HFF-Myc (cell line): ENCODE results near the gene LRP8.

Experiments used
- DNase-seq: peaks from one replicate; pipeline ENCODE4 v3.0.0-alpha.2; 2011; ENCODE audit warnings: low read depth; ENCODE audit errors: extremely low read depth
- H3K4me3 ChIP-seq: replicated peaks from 2 replicates; pipeline ENCODE4 v1.5.1; 2011; ENCODE audit warnings: low read depth, mild to moderate bottlenecking, control low read depth, low read length
- TF ChIP-seq, protein P1 (sequence below): IDR thresholded peaks from 2 replicates; pipeline ENCODE4 v1.5.1; 2012; ENCODE audit warnings: mild to moderate bottlenecking, low read depth, low read length, control low read depth; ENCODE audit errors: missing control alignments

LRP8 gene

DNA sequence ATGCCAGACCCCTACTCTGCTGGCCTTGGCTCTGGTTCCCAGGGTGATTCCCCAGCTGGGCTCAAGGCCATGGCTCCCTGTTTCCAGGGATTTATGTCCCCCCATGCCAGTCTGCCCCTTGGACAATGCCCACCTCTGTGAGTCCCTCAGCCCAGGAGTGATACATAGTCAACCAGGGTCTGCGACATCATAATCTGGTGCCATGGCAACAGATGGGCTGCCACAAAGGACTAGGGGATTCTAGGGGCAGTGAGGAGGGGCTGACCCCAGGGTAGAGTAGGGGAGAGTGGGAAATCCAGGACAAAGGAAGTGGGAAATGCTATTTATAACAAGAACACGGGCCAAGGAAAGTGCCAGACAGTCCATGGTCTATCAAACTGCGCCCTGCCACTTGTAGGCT is 33.8 kb downstream of the LRP8 start:
- DNase-seq, result no peak
- TF ChIP-seq, protein P1, sequence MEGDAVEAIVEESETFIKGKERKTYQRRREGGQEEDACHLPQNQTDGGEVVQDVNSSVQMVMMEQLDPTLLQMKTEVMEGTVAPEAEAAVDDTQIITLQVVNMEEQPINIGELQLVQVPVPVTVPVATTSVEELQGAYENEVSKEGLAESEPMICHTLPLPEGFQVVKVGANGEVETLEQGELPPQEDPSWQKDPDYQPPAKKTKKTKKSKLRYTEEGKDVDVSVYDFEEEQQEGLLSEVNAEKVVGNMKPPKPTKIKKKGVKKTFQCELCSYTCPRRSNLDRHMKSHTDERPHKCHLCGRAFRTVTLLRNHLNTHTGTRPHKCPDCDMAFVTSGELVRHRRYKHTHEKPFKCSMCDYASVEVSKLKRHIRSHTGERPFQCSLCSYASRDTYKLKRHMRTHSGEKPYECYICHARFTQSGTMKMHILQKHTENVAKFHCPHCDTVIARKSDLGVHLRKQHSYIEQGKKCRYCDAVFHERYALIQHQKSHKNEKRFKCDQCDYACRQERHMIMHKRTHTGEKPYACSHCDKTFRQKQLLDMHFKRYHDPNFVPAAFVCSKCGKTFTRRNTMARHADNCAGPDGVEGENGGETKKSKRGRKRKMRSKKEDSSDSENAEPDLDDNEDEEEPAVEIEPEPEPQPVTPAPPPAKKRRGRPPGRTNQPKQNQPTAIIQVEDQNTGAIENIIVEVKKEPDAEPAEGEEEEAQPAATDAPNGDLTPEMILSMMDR, result no peak
- no peak overlapping the region for H3K4me3 ChIP-seq

DNA sequence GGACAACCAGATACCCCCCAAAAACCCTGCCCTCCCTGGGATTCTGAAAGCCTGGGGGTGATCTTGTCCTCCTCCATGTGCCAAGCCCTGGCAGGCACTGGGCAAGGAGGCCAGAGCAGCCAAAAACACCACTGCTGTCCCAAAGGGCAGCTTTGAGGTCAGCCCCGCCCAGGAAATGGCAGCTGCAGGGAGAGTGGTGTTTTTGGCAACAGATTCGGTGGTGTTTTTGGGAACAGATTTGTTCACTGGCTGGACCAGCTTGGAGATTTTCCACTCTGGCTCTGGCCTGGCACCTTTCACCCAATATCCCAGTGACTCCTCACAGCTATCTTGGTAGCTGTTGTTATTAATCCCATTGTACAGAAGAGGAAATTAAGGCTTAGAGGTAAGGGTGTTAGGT is 34.7 kb downstream of the LRP8 start:
- H3K4me3 ChIP-seq, result no peak overlapping the region
- DNase-seq, result no peak
- TF ChIP-seq, protein P1, result no peak

DNA sequence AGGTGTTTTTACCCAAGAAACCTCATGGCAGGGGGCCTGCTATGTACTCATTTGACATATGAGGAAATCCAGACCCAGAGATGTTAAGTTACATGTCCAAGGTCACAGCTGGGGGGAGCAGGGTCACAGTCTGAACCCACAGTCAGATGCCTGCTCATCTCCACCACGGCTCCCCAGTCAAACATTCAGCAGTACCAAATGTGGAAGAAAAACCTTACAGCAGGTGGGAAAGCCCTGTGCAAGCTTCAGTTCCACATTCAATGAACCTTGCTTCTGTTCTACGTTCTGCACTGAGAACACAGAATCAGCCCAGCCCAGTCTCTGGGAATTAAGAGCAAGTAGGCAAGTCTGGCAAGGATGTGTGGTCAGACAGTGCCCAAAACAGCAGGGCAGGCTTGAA is 35.2 kb downstream of the LRP8 start:
- TF ChIP-seq, protein P1, result no peak
- H3K4me3 ChIP-seq, result no peak overlapping the region
- no peak for DNase-seq

DNA sequence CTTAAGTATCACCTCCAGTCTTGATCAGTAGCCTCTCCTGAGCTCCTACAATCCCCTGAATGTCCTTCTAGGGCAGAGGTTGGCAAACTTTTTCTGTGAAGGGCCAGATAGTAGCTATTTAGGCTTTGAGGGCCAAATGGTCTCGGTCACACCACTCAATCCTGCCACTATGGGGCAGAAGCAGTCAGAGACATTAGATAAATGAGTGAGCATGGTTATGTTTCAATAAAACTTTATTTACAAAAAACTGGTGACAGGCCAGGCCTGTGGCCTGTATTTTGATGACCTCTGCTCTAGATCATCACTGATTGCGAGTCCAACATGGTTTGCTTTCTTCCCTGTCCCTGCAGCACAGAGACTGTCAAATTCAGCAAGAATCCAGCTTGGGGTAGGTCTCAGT is 36.3 kb downstream of the LRP8 start:
- H3K4me3 ChIP-seq, result no peak overlapping the region
- TF ChIP-seq, protein P1, result no peak
- DNase-seq, result no peak

- TF ChIP-seq, protein P1, result no peak
- no peak for DNase-seq
Observed at GRCh38 chr1:53288790-53289429, 39.0 kb downstream of the LRP8 start.

DNA sequence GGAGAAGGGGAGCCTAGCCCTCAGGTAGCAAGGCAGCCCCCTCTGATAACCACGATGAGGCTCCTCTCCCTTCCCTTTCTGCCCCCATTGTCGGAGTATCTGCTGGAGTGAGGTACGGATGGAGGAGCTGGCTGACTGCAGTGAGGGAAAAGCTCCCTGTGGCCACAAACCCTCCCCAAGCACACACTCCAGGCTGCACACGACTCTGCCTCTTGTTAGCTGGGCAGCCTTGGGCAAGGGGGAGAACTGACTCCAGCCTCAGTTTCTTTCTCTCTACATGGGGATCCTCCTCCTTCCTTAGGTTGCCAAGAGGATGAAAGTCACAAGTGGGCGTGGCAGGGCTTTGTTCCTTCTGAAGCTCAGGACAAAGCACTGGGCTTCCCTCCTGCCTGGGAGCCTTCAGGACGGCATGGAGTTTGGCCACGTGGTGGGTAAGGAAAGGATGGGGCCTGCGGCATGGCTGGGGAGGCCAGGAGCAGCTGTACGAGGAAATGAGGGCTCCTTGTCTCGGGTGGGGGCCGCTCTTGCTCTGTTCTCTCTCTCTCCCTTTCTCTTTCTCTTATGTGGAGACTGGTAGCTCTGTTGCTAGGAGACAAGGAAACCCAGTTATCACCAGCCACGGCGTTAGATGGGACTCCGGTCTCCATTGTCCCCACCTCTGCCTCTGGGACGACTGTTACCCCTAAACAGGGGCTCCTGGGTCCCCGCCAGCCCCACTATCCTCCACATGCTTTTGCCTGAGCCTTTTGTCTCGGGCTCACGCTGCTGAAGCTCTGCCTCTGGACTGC is 39.7 kb downstream of the LRP8 start:
- no peak overlapping the region for H3K4me3 ChIP-seq
- no peak for DNase-seq
- TF ChIP-seq, protein P1, result no peak

More at GRCh38 chr1:53288790-53289429, 39.0 kb downstream of the LRP8 start:
- H3K4me3 ChIP-seq, result no peak overlapping the region

- TF ChIP-seq, protein P1, result no peak
- DNase-seq, result no peak
- no peak overlapping the region for H3K4me3 ChIP-seq
Observed at GRCh38 chr1:53286955-53287354, 40.9 kb downstream of the LRP8 start.
